GM21515 (cell line): ENCODE results near the gene ALOX5AP.
A peak's percentile ranks its signal among the peaks of the same experiment; 100 is the strongest.

Source experiments
- ATAC-seq: cut with Tn5 transposase; IDR thresholded peaks from one replicate; pipeline ENCODE4 v1.9.1; 2021; ENCODE audit not compliant: unreplicated experiment

ALOX5AP gene

GRCh38 chr13:30796132-30796572 is 60.8 kb downstream of the ALOX5AP start:
- no peak for ATAC-seq

- ATAC-seq = no peak
Observed at GRCh38 chr13:30796631-30797601, 61.6 kb downstream of the ALOX5AP start.

- no peak for ATAC-seq
Observed at GRCh38 chr13:30797847-30798535, 62.6 kb downstream of the ALOX5AP start.

GRCh38 chr13:30798776-30799355 is 63.5 kb downstream of the ALOX5AP start:
- no peak for ATAC-seq

GRCh38 chr13:30799356-30799824 is 64.0 kb downstream of the ALOX5AP start:
- ATAC-seq = no peak

GRCh38 chr13:30800107-30800506 is 64.8 kb downstream of the ALOX5AP start:
- no peak for ATAC-seq

- no peak for ATAC-seq
Observed at GRCh38 chr13:30802501-30802900, 67.2 kb downstream of the ALOX5AP start.

GRCh38 chr13:30802953-30803478 is 67.7 kb downstream of the ALOX5AP start:
- peak; percentile 90 for ATAC-seq

- no peak for ATAC-seq
Observed at GRCh38 chr13:30803749-30804148, 68.4 kb downstream of the ALOX5AP start.

GRCh38 chr13:30804474-30804873 is 69.1 kb downstream of the ALOX5AP start:
- ATAC-seq = no peak

- ATAC-seq = no peak
Observed at GRCh38 chr13:30805132-30805537, 69.8 kb downstream of the ALOX5AP start.

- ATAC-seq = no peak
Observed at GRCh38 chr13:30805603-30806011, 70.3 kb downstream of the ALOX5AP start.

- ATAC-seq = no peak
Observed at GRCh38 chr13:30806784-30807183, 71.4 kb downstream of the ALOX5AP start.

- no peak for ATAC-seq
Observed at GRCh38 chr13:30807392-30807791, 72.0 kb downstream of the ALOX5AP start.

- no peak for ATAC-seq
Observed at GRCh38 chr13:30808600-30808999, 73.3 kb downstream of the ALOX5AP start.

GRCh38 chr13:30809787-30810186 is 74.4 kb downstream of the ALOX5AP start:
- no peak for ATAC-seq

- ATAC-seq = no peak
Observed at GRCh38 chr13:30810261-30810701, 74.9 kb downstream of the ALOX5AP start.

- ATAC-seq = no peak
Observed at GRCh38 chr13:30810801-30811200, 75.5 kb downstream of the ALOX5AP start.
